Activated CD8-positive, alpha-beta memory T cell treated with anti-CD3 and anti-CD28 coated beads for 4 hours (primary cell): Measurements from ENCODE around the gene PREX1.

Experiments
- DNase-seq, 2 donors: peaks; one replicate each; pipeline ENCODE4 v3.0.0-alpha.2; 2020; ENCODE audit warnings: low read depth in 2 of 2

Gene PREX1

GRCh38 chr20:48750941-48751635, 76.7 kb downstream of the PREX1 start:
- DNase-seq = no peak

DNA sequence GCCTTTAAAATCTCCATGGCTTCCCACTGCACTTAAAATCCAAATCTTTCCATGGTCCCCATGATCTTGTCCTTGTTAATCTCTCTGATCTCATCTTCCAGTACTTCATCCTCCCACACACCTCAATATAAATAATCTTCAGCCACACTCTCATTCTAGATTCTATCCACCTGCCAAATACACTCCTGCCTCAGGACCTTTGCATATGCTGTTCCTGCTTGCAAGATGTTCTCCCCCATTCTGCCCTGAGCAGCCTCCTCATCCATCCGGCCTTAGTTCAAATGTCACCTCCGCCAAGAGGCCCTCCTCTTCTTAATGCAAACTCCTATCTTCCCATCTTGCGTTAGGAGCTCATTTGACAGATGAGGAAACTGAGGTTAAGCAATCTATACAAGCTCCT, 77.4 kb downstream of the PREX1 start:
- DNase-seq = no peak

- no peak for DNase-seq
Observed at GRCh38 chr20:48749437-48749836, 78.4 kb downstream of the PREX1 start.

DNA sequence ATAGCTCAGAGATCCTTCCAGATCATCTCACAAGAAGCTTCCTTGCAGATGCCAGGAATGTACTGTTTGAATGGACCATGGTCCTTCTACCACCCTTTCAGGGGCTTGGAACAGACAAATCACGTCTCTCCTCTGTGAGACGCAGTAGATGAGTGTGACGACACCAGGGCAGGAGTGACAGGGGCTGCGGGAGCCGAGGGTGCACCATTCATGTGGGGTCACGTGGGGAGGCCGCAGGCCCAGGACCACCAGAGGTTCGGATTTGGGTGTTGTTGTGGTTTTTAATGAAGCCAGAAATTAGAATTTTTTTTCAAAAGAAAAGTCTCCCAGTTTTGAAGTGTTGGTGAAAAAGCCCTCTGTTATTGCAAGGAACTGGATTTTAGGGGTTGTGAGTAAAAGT, 79.2 kb downstream of the PREX1 start:
- DNase-seq = no peak

DNA sequence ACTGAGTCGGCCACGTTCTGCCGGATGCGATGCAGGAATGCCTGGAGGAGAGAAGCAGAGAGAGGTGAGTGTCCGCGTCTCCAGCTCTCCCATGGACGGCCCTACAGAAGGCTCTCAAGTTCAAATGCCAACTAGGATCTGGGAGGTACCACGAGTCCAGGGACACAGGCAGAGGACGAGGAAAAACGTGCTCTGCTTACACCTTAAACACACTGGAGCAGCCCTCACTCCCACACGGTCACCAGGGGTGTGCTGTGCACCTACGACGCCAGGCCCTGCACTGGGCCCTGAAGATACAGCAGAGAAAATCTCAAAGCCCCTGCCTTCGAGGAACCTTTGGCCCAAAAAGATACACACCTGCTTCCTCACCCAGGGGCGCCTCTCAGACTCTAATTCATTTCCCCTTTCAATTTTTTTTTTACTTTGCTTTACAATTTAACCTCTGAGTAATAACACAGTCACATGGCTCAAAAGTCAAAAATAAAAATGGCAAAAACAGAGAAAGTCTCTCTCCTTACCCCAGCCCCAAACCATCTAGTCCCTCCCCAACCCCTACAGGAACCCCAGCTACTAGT, 79.9 kb downstream of the PREX1 start:
- DNase-seq = no peak

DNA sequence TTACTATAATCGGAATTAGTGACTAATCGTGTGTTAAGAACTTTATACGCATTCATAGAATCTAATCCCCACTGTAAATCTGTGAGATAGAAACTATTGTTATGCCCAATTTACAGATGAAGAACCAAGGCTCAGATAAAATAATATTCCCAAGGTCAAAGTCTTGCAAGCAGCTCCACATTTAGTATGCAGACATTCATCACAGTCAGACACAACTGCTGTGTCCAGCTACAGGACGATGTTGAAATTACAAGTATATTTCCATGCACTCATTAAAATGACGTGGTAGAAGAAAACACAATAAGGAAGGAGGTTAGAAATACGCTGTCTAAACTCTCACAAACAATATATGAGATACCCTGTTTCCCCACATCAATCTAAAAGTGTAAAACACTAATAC, 82.5 kb downstream of the PREX1 start:
- DNase-seq = no peak

DNA sequence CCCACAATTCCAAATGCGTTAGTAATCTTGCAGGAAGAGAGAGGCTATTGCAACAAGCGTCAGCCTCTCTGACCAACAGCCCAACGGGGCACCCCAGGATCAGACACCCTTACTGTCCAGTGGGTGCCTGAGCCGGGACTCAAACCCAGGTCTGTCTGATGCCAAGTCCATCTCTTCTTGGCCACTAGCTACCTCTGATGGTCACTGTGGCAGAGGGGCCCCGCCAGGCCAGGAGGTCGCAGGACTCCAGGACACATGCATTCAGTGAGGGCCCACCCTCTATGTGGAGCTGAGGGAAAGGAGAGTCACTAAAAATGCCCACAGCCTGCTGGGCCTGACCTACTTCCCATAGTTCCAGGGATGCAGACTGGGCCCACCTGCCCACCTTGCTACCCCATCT, 83.3 kb downstream of the PREX1 start:
- DNase-seq = no peak

- no peak for DNase-seq
Observed at GRCh38 chr20:48743807-48744206, 84.0 kb downstream of the PREX1 start.

- no peak for DNase-seq
Observed at GRCh38 chr20:48742912-48743680, 84.7 kb downstream of the PREX1 start.

DNA sequence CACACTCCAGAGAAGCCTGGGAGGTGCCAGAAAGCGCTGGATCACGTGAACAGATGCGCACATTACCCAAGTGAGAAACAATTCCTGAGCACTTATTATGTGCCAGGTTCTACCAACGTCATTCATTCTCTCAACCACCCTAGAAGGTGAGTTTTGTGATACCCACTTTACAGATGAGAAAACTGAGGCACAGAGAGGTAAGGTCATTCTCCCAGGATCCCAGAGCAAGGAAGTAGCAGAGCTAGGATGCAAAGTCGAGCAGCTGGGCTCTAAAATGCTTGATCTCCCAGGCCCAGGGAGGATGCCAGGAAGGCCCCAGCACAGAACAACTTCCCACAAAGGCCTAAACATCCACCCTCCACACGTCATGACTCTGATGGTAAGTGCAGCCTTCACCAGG, 85.6 kb downstream of the PREX1 start:
- no peak for DNase-seq

DNA sequence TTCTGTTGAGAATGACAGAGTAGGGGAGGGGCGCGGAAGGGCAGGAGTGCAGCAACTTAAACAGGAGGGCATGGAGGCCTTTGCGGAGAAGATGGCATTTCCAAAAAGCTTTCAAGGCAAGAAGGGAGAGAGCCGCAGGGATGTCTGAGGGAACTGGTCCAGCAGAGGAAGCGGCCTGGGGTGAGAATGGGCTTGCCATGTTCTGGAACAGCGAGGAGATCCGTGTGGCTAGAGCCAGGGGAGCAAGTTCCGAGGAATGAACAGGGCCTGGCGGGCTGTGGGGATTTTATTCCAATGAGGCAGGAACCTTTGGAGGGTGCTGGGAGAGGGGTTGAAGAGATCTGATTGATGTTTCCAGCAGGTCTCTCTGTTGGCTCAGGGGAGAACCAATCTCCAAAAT, 86.1 kb downstream of the PREX1 start:
- no peak for DNase-seq

DNA sequence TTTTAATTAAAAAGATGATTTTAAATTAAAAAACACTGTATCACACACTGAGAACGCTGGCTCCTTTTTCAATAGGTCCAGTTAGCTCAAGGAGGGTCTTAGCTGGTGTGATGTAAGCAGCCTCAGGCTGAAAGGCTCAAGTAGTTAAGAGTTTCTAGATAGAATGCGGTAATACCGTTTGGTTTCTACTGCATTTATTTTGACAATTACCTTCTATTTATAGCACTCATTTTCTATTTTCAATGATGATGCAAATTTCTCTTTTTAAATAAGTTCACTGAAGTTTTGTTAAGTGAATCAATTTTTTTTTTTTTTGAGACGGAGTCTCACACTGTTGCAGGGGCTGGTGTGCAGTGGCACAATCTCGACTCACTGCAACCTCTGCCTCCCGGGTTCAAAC, 87.1 kb downstream of the PREX1 start:
- DNase-seq = no peak

GRCh38 chr20:48740292-48740649, 87.5 kb downstream of the PREX1 start:
- DNase-seq = no peak

- no peak for DNase-seq
Observed at GRCh38 chr20:48739395-48740291, 88.2 kb downstream of the PREX1 start.

- no peak for DNase-seq
Observed at GRCh38 chr20:48738399-48739304, 89.1 kb downstream of the PREX1 start.

DNA sequence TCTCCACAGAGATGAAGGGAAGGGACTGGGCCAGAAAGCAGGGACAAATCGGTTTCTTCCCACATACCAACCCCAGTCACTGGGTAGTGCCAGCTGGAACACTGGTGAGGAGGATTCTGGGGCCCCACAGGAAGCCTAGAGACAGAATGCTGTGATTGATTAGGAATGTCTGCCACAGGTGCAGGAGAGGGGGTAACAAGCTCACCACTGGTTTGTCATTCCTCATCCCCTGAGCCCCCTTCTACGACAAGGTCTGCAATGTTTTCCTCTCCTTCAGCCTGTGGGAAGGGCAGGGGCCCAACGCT, 89.8 kb downstream of the PREX1 start:
- DNase-seq = no peak

- no peak for DNase-seq
Observed at GRCh38 chr20:48737434-48738093, 90.2 kb downstream of the PREX1 start.

GRCh38 chr20:48736636-48737035, 91.2 kb downstream of the PREX1 start:
- no peak for DNase-seq

- no peak for DNase-seq
Observed at GRCh38 chr20:48736231-48736630, 91.6 kb downstream of the PREX1 start.

DNA sequence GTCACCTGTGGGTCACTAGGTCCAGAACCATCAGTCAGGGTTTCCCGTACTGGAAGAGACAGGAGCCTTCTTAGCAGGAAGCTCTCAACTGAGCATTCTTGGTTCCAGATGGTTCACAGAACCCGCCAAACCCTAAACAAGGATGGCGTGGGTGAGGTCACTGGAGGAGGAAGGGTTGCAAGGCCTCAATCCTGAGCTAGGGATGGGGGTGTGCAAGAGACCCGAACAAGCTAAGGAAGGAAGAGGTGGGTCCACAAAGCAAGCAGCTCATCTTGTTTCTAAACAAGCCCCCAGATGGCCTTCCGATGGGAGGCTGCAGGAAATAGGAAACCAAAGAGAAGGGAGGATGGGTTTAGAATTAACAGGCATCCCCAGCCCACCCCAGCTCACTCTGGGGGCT, 92.7 kb downstream of the PREX1 start:
- no peak for DNase-seq
